Anterior cingulate cortex (tissue), 58 donors: ENCODE measurements around the gene TINAG.
A peak's percentile ranks its signal among the peaks of the same experiment; 100 is the strongest.

Experiments used
- DNase-seq, 58 donors: peaks; one replicate each; lab custom pipeline; 2025; lab: John Stamatoyannopoulos, UW

TINAG gene

GRCh38 chr6:54308289-54308985 is at the start of gene TINAG:
TINAG (plus strand) TSS chr6:54308441; CDS start chr6:54308551, 110 bp downstream.
- DNase-seq: no peak

- no peak for DNase-seq
These were observed 48.2 kb upstream of the TINAG start for GRCh38 chr6:54260025-54260424.

- no peak for DNase-seq
These were observed 45.7 kb upstream of the TINAG start for GRCh38 chr6:54262499-54262898.

GRCh38 chr6:54262971-54263370 is 45.3 kb upstream of the TINAG start:
- no peak for DNase-seq

- DNase-seq: no peak
These were observed 43.5 kb upstream of the TINAG start for GRCh38 chr6:54264581-54265272.

- no peak for DNase-seq
These were observed 41.8 kb upstream of the TINAG start for GRCh38 chr6:54266400-54266923.

GRCh38 chr6:54267798-54268197 is 40.4 kb upstream of the TINAG start:
- DNase-seq: no peak

- DNase-seq: no peak
These were observed 34.9 kb upstream of the TINAG start for GRCh38 chr6:54273214-54273820.

- no peak for DNase-seq
These were observed 33.9 kb upstream of the TINAG start for GRCh38 chr6:54274383-54274782.

- no peak for DNase-seq
These were observed 26.1 kb upstream of the TINAG start for GRCh38 chr6:54282186-54282585.

- no peak for DNase-seq
These were observed 23.9 kb upstream of the TINAG start for GRCh38 chr6:54284161-54284860.

- no peak for DNase-seq
These were observed 22.6 kb upstream of the TINAG start for GRCh38 chr6:54285595-54285994.

- no peak for DNase-seq
These were observed 22.1 kb upstream of the TINAG start for GRCh38 chr6:54286141-54286540.

- DNase-seq: no peak
These were observed 19.8 kb upstream of the TINAG start for GRCh38 chr6:54288474-54288873.

- no peak for DNase-seq
These were observed 18.8 kb upstream of the TINAG start for GRCh38 chr6:54289426-54289825.

- peak in 6 of 58 donors; percentile 1 to 43 (median 8) for DNase-seq
These were observed 17.1 kb upstream of the TINAG start for GRCh38 chr6:54291146-54291545.

GRCh38 chr6:54291738-54292137 is 16.5 kb upstream of the TINAG start:
- no peak for DNase-seq

- DNase-seq: peak in 1 of 58 donors; percentile 1
These were observed 13.2 kb upstream of the TINAG start for GRCh38 chr6:54294965-54295532.

GRCh38 chr6:54299542-54300269 is 8.5 kb upstream of the TINAG start:
- no peak for DNase-seq

GRCh38 chr6:54301770-54302169 is 6.5 kb upstream of the TINAG start:
- DNase-seq: no peak
